Vagina (tissue), 2 donors: ENCODE data around the gene PRKACG.

Experiments
- POLR2A ChIP-seq, 2 donors: fragments of 450-650 bp; IDR thresholded peaks; one replicate each; pipeline ENCODE4 v1.6.1; 2017; ENCODE audit warnings: antibody characterized with exemption in 2 of 2, mild to moderate bottlenecking in 2 of 2, moderate library complexity in 2 of 2
- POLR2AphosphoS5 ChIP-seq, 2 donors: sonication (generic); formaldehyde crosslinking; IDR thresholded peaks; one replicate each; pipeline ENCODE4 v1.9.0; 2017; ENCODE audit warnings: antibody characterized with exemption in 2 of 2, mild to moderate bottlenecking in 2 of 2, low read depth in 1 of 2; ENCODE audit not compliant: insufficient read depth in 1 of 2
- TF ChIP-seq, protein P1 (sequence below), 3 experiments: fragments of 450-650 bp in 2 of 3; fragments of 200-600 bp in 1 of 3; sonication (generic) in 1 of 3; IDR thresholded peaks; one replicate each; pipeline ENCODE4 v1.5.1; 2017 to 2019; ENCODE audit warnings: antibody characterized with exemption in 3 of 3, mild to moderate bottlenecking in 2 of 3, moderate library complexity in 2 of 3

DNA sequence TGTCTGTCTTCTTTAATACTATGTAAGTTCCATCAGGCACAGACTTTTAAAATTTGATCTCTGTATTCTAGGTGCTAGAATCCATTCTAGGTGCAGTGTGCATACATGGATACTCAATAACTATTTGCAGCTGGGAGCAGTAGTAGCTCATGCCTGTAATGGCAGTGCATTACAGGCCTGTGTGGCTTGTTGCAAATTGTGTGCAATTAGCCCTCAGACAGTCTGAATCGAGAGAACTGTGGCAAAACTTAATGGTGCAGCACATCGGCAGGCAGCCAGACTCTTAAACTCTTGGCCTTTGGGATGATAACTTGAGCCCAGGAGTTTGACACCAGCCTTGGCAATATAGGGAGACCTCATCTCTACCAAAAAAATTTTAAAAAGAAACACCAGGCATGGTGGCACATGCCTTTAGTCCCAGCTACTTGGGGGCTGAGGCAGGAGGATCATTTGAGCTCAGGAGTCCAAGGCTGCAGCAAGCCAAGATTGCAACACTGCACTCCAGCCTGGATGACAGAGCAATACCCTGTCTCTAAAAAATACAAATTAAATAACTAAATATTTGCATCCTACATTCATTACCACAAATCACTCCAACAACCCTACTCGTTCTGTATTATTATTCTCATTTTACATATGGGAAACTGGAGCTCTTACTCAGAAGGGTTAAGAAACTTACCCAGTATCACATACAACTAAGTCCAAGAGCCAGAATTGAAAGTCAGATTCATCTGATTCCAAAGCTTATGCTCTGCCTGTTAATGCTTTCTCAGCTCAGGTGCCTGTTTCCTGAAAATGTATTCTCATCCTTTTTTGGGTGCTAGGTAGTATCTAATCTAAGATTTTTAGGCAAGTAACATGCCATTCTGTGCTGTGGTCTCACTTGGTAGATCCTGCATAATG is 30.1 kb downstream of the PRKACG start:
- TF ChIP-seq, protein P1, sequence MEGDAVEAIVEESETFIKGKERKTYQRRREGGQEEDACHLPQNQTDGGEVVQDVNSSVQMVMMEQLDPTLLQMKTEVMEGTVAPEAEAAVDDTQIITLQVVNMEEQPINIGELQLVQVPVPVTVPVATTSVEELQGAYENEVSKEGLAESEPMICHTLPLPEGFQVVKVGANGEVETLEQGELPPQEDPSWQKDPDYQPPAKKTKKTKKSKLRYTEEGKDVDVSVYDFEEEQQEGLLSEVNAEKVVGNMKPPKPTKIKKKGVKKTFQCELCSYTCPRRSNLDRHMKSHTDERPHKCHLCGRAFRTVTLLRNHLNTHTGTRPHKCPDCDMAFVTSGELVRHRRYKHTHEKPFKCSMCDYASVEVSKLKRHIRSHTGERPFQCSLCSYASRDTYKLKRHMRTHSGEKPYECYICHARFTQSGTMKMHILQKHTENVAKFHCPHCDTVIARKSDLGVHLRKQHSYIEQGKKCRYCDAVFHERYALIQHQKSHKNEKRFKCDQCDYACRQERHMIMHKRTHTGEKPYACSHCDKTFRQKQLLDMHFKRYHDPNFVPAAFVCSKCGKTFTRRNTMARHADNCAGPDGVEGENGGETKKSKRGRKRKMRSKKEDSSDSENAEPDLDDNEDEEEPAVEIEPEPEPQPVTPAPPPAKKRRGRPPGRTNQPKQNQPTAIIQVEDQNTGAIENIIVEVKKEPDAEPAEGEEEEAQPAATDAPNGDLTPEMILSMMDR (IDR thresholded peaks at IDR 0.05): no peak
- no peak for TF ChIP-seq POLR2AphosphoS5 (IDR thresholded peaks at IDR 0.05; ENCODE audit: insufficient read depth in 1 of 2, low read depth in 1 of 2)
- TF ChIP-seq POLR2A (IDR thresholded peaks at IDR 0.05): no peak
